GM18507 (cell line): ENCODE results near the gene CD82.

ENCODE experiments used
- DNase-seq: peaks from one replicate; pipeline ENCODE4 v3.0.0; 2011; ENCODE audit warnings: low read depth; ENCODE audit not compliant: insufficient read length; ENCODE audit errors: extremely low spot score
- FAIRE-seq: peaks from 2 replicates; lab custom pipeline; 2011; peaks lifted over from hg19 to GRCh38; lab: Jason Lieb, UNC

CD82 gene

GRCh38 chr11:44565211-44565952 is at the start of gene CD82:
Gene CD82 (plus strand): TSS chr11:44565663. CDS start chr11:44594663, 29,000 bp downstream.
- FAIRE-seq = peak; percentile 96
- DNase-seq = peak; percentile 90

GRCh38 chr11:44516688-44517507 is 48.6 kb upstream of the CD82 start:
- FAIRE-seq (no peak), DNase-seq (no peak)

GRCh38 chr11:44517541-44517940 is 47.9 kb upstream of the CD82 start:
- FAIRE-seq (no peak), DNase-seq (no peak)

- DNase-seq = no peak
- no peak for FAIRE-seq
These were observed 46.4 kb upstream of the CD82 start for GRCh38 chr11:44518968-44519550.

GRCh38 chr11:44519989-44520737 is 45.3 kb upstream of the CD82 start:
- FAIRE-seq (no peak), DNase-seq (no peak)

- DNase-seq (no peak), FAIRE-seq (no peak)
These were observed 44.3 kb upstream of the CD82 start for GRCh38 chr11:44521148-44521547.

- DNase-seq (no peak), FAIRE-seq (no peak)
These were observed 43.2 kb upstream of the CD82 start for GRCh38 chr11:44522294-44522693.

- DNase-seq = no peak
- FAIRE-seq = no peak
These were observed 41.1 kb upstream of the CD82 start for GRCh38 chr11:44524346-44524745.

- FAIRE-seq = no peak
- DNase-seq = no peak
These were observed 40.7 kb upstream of the CD82 start for GRCh38 chr11:44524751-44525201.

GRCh38 chr11:44525473-44526252 is 39.8 kb upstream of the CD82 start:
- no peak for DNase-seq
- no peak for FAIRE-seq

GRCh38 chr11:44526438-44526837 is 39.0 kb upstream of the CD82 start:
- FAIRE-seq = no peak

GRCh38 chr11:44527476-44527875 is 38.0 kb upstream of the CD82 start:
- FAIRE-seq = no peak

More at GRCh38 chr11:44526438-44526837, 39.0 kb upstream of the CD82 start:
- DNase-seq = no peak

GRCh38 chr11:44528103-44528502 is 37.4 kb upstream of the CD82 start:
- FAIRE-seq (no peak), DNase-seq (no peak)

More at GRCh38 chr11:44527476-44527875, 38.0 kb upstream of the CD82 start:
- DNase-seq = no peak

- no peak for FAIRE-seq
- DNase-seq = no peak
These were observed 36.9 kb upstream of the CD82 start for GRCh38 chr11:44528581-44528980.

GRCh38 chr11:44529895-44530412 is 35.5 kb upstream of the CD82 start:
- no peak for FAIRE-seq
- DNase-seq = no peak

- no peak for FAIRE-seq
- no peak for DNase-seq
These were observed 34.9 kb upstream of the CD82 start for GRCh38 chr11:44530413-44531115.

- DNase-seq = no peak
- FAIRE-seq = no peak
These were observed 34.4 kb upstream of the CD82 start for GRCh38 chr11:44531116-44531504.

- DNase-seq (no peak), FAIRE-seq (no peak)
These were observed 33.8 kb upstream of the CD82 start for GRCh38 chr11:44531636-44532035.
